Keratinocyte (primary cell): Measurements from ENCODE around the gene GPRC5A.

Experiments used
- EZH2 ChIP-seq: IDR thresholded peaks from one replicate; pipeline ENCODE4 v1.6.1; 2012; ENCODE audit warnings: inconsistent platforms, mild to moderate bottlenecking, low read length, moderate library complexity
- TF ChIP-seq, protein P1 (sequence below), 3 experiments: IDR thresholded peaks in 1 of 3; conservative IDR thresholded peaks in 1 of 3; optimal IDR thresholded peaks in 1 of 3; 2 replicates in 2 of 3; 3 replicates in 1 of 3; pipeline versions ENCODE3 to v1.5.1; 2011; ENCODE audit warnings: low read length in 3 of 3, mild to moderate bottlenecking in 3 of 3, moderate library complexity in 2 of 3, control low read depth in 1 of 3, inconsistent platforms in 1 of 3; ENCODE audit not compliant: insufficient read depth in 2 of 3; ENCODE audit errors: extremely low read depth in 1 of 3

DNA sequence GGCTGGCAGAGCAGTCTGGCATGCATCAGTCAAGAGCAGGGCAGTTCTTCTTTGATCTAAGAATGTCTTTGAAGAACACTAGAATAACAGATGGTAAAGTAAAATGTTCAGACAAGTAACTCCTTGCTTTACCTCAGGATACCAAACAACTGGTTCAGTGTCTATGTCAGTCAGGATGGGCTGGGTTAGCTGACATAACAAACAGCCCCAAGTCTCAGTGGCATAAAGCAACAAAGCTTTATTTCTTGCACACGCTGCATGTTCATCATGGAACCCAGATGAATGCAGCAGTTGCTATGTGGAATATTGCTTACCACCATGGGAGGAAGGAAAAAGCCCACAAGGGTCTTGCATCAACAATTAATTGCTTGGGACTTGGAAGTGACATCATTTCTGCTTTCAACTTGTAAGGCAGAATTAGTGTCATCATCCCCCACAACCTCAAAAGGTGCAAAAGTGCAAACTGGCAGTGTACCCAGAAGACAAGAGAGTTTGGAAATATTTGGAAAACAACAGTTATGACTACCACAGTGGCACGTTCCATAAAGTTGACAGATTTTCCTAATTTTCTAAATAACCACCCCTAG is 39.4 kb downstream of the GPRC5A start:
- TF ChIP-seq, protein P1, sequence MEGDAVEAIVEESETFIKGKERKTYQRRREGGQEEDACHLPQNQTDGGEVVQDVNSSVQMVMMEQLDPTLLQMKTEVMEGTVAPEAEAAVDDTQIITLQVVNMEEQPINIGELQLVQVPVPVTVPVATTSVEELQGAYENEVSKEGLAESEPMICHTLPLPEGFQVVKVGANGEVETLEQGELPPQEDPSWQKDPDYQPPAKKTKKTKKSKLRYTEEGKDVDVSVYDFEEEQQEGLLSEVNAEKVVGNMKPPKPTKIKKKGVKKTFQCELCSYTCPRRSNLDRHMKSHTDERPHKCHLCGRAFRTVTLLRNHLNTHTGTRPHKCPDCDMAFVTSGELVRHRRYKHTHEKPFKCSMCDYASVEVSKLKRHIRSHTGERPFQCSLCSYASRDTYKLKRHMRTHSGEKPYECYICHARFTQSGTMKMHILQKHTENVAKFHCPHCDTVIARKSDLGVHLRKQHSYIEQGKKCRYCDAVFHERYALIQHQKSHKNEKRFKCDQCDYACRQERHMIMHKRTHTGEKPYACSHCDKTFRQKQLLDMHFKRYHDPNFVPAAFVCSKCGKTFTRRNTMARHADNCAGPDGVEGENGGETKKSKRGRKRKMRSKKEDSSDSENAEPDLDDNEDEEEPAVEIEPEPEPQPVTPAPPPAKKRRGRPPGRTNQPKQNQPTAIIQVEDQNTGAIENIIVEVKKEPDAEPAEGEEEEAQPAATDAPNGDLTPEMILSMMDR (optimal IDR thresholded peaks at IDR 0.05 in 1 of 3, IDR thresholded peaks at IDR 0.05 in 1 of 3, conservative IDR thresholded peaks at IDR 0.05 in 1 of 3; ENCODE audit: extremely low read depth in 1 of 3, insufficient read depth in 2 of 3, low read length in 3 of 3): no peak
- no peak for TF ChIP-seq EZH2
